SK-N-SH (cell line): Measurements from ENCODE around the gene CMTM8.
A peak's percentile ranks its signal among the peaks of the same experiment; 100 is the strongest.

Source experiments
- CTCF ChIP-seq: fragments of 200-600 bp; sonication (generic); IDR thresholded peaks from 2 replicates; pipeline ENCODE4 v1.6.1; 2017; ENCODE audit warnings: antibody characterized with exemption, mild to moderate bottlenecking, moderate library complexity
- FOXJ3 ChIP-seq: sonication (generic); formaldehyde crosslinking; IDR thresholded peaks from 2 replicates; pipeline ENCODE4 v1.5.1; 2020; ENCODE audit warnings: mild to moderate bottlenecking, missing genetic modification reagents
- FOXM1 ChIP-seq: IDR thresholded peaks from 2 replicates; pipeline ENCODE4 v1.4.0; 2012; ENCODE audit warnings: low read depth, mild to moderate bottlenecking
- GABPA ChIP-seq: IDR thresholded peaks from 2 replicates; pipeline ENCODE4 v1.4.0; 2012; ENCODE audit warnings: low read depth, mild to moderate bottlenecking
- MAX ChIP-seq: IDR thresholded peaks from 2 replicates; pipeline ENCODE4 v1.4.0; 2012; ENCODE audit warnings: low read depth
- NRF1 ChIP-seq: IDR thresholded peaks from 2 replicates; pipeline ENCODE4 v1.6.1; 2012; ENCODE audit warnings: low read depth, mild to moderate bottlenecking, low read length
- PBX3 ChIP-seq: IDR thresholded peaks from 2 replicates; pipeline ENCODE4; 2012
- POLR2AphosphoS5 ChIP-seq: IDR thresholded peaks from 2 replicates; pipeline ENCODE4 v1.6.1; 2012; ENCODE audit warnings: low read depth, low read length
- RAD21 ChIP-seq: IDR thresholded peaks from 2 replicates; pipeline ENCODE4 v1.6.1; 2012; ENCODE audit warnings: mild to moderate bottlenecking, low read length
- REST ChIP-seq: IDR thresholded peaks from 2 replicates; pipeline ENCODE4 v1.6.1; 2012; ENCODE audit warnings: mild to moderate bottlenecking, low read depth, low read length, moderate library complexity
- YY1 ChIP-seq: IDR thresholded peaks from 2 replicates; pipeline ENCODE4 v1.4.0; 2012; ENCODE audit warnings: low read depth, mild to moderate bottlenecking
- ZBTB33 ChIP-seq: IDR thresholded peaks from 2 replicates; pipeline ENCODE4 v1.4.0; 2012; ENCODE audit warnings: low read depth, borderline replicate concordance

- TF ChIP-seq MAX (no peak), YY1 (no peak), POLR2AphosphoS5 (no peak), FOXJ3 (CRISPR knock-in tag) (no peak), FOXM1 (no peak), CTCF (peak; percentile 57), NRF1 (no peak), REST (no peak), GABPA (no peak), RAD21 (no peak; the same call in 1 of the 2 replicates), PBX3 (no peak), ZBTB33 (no peak)
Observed at GRCh38 chr3:32240159-32240545, 1.7 kb downstream of the CMTM8 start.
